HG02973 (cell line): Measurements from ENCODE around the gene MSGN1.

Experiments used
- ATAC-seq: cut with Tn5 transposase; IDR thresholded peaks from one replicate; pipeline ENCODE4 v1.9.1; 2021; ENCODE audit warnings: moderate library complexity; ENCODE audit not compliant: unreplicated experiment

The MSGN1 gene, protein sequence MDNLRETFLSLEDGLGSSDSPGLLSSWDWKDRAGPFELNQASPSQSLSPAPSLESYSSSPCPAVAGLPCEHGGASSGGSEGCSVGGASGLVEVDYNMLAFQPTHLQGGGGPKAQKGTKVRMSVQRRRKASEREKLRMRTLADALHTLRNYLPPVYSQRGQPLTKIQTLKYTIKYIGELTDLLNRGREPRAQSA

GRCh38 chr2:17816396-17817245 lies at the start of gene MSGN1:
Gene MSGN1, plus strand, starts transcription at chr2:17816460. Its CDS starts 59 bp downstream, at chr2:17816519.
- no peak for ATAC-seq

DNA sequence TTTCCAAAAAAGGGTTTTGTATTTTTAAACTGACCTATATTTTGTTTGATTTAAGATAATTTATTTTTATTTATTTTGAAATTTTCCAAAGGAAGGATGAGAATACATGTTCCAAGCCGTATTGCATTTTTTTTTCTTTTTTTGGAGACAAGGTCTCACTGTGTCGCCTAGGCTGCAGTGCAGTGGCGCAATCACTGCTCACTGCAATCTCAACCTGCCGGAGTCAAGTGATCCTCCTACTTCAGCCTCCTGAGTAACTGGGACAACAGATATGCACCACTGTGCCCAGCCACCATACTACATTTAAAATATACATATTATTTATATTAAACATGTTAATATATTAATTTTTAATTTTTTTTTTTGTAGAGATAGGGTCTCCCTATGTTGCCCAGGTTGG lies 47.4 kb upstream of the MSGN1 start:
- ATAC-seq: no peak

DNA sequence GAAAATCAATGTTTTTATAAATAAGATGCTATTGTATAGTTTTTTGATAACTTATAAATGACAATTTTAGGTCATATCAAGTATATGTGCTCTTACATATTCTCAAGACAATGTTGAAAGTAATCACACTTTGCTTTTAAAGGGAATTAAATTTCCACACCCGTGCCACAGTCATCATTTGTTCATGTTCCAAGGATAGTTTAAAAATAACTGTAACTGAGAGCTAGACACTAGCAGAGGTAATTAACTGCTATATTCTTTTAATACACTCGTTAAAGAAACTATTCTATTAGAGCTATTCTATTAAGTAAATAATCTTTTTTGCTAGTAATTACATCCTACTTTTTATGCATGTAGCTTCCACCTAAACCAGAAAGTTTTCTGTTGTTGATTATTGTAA lies 44.3 kb upstream of the MSGN1 start:
- ATAC-seq: no peak

DNA sequence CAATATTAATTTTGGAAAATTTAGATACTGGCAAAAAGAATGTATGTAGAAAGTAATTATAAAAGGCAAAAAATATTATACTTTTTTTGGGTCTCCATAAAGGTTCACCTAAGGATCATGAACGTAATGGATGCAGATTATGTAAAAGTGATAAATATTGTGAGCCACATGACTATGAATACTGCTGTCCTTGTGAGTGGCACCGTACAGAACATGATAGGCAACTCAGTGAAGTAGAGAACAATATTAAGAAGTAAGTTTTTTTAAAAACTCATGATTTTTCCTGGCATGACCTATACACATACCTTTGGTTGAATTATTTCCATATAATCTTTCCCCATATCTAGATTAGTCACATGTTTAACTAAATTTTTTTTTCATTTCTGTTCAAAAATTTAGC lies 43.7 kb upstream of the MSGN1 start:
- ATAC-seq: no peak

DNA sequence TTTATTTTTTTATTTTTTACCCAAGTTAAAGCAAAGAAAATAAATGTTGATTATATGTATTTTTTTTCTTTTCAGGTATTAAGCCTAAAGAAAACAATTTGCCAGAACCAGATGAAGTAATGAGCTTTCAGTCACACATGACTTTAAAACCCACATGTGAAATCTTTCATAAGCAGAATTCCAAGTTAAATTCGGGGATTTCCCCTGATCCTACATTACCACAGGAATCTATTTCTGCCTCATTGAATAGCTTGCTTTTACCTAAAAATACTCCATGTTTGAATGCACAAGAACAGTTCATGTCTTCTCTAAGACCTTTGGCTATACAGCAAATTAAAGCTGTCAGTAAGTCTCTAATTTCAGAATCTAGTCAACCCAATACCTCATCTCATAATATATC lies 35.7 kb upstream of the MSGN1 start:
- ATAC-seq: no peak

DNA sequence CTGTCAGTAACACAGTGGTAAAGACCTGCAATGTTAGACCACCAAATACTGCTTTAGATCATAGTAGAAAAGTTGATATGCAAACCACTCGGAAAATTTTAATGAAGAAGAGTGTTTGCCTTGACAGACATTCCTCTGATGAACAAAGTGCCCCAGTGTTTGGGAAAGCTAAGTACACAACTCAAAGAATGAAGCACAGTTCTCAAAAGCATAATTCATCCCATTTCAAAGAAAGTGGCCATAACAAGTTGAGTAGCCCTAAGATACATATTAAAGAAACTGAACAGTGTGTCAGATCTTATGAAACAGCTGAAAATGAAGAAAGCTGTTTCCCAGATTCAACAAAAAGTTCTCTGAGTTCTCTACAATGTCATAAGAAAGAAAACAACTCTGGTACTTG lies 34.8 kb upstream of the MSGN1 start:
- no peak for ATAC-seq

GRCh38 chr2:17786727-17787126 lies 29.5 kb upstream of the MSGN1 start:
- no peak for ATAC-seq

DNA sequence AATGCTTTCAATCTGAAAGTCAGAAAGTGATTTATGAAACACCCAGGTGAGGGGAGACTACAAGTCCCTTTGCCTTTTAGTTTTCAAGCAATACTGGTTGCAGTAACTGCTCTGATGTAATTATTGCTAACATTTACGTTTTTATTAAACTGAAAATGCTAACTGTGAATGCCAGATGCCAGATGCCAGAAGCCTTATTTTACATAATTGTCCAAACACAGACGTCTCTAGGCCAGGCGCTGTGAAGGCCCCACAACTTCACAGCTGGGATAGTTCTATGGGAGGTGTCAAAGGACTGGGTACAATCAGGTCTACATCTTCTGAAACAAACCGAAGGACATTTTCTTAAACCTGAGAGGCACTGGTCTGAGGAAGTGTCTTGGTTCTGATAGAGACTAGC lies 27.5 kb upstream of the MSGN1 start:
- ATAC-seq: no peak

DNA sequence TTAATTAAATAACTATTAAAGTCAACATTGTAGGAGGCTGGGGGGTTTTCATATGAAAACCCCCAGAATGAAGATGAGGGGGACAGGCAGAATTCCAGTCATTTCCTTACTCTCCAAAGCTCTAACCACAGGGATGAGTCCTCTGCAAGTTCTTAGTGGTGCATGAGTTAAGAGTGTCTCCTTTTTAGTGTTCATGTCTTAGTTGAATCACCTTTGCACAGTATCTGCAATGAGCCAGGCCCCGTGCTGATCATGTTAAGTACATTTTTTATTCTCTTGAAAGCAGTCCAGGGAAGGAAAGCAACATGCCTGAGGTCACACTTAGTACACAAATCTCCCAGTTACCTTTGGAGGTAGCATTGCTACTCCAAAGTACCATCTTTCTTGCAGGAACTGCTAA lies 25.7 kb upstream of the MSGN1 start:
- no peak for ATAC-seq

- ATAC-seq: no peak
These were observed 25.0 kb upstream of the MSGN1 start for GRCh38 chr2:17791121-17791816.

- no peak for ATAC-seq
These were observed 24.5 kb upstream of the MSGN1 start for GRCh38 chr2:17791817-17792130.

- ATAC-seq: no peak
These were observed 23.7 kb upstream of the MSGN1 start for GRCh38 chr2:17792515-17792914.

GRCh38 chr2:17793296-17793695 lies 23.0 kb upstream of the MSGN1 start:
- no peak for ATAC-seq

- ATAC-seq: no peak
These were observed 22.4 kb upstream of the MSGN1 start for GRCh38 chr2:17793803-17794354.

DNA sequence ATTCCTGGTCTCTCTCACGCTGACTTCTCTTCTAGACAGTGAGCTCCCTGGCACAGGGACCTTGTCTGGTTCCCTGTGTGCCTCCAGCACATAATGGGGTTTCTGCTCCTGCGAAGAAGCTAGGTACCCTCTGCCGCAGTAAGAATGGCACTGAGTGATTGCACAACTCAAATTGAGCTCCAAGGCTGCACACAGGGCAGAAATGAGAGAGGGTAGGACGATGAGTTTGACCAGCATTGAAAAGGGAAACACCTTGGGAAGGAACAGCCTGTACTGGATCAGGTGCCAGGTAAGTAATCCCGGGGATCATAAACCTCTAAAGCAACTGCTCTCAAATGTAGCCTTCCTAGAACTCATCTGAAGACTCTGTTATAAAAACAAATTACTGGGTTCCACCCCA lies 21.0 kb upstream of the MSGN1 start:
- ATAC-seq: no peak

- ATAC-seq: no peak
These were observed 17.9 kb upstream of the MSGN1 start for GRCh38 chr2:17798338-17798737.

- ATAC-seq: no peak
These were observed 16.7 kb upstream of the MSGN1 start for GRCh38 chr2:17799301-17800120.

DNA sequence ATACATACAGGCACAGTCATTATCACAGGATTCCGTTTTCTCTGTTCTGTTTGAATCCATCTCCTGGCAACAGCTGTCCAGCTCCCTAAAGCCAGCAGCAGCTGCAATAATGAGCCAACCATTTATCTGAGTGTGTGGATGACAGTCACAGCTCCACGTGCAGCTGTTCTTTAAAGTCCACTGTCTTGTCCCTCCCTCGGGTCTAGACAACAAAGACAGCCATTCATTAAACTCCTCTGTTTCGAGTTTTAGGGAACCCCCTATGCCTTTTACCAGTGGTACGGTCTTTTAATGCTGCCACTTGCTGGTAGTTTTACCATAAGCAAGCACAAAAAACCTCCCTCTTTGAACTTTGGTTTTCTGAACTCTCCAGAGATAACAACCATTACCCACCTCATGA lies 16.0 kb upstream of the MSGN1 start:
- ATAC-seq: no peak

GRCh38 chr2:17800693-17801458 lies 15.4 kb upstream of the MSGN1 start:
- no peak for ATAC-seq

GRCh38 chr2:17803497-17803896 lies 12.8 kb upstream of the MSGN1 start:
- ATAC-seq: no peak
